ENCODE data around the gene ARHGEF28. TPM values are rescaled to one million over a fixed set of nuclear protein-coding genes. Genes with fewer than 3 reads are reported as not detected.

Gene ARHGEF28
- total RNA-seq, 2 experiments from 2014 or later, result 0.05 to 0.12 TPM

- CTCF ChIA-PET, result no interaction called here
- no peak for DNase-seq
- no peaks in the 10 kb centered on the region for H3K9me3 Mint-ChIP-seq
- POLR2A ChIA-PET, result no interaction called here
- H3K4me3 Mint-ChIP-seq, result no peak overlapping the region
- H3K4me1 Mint-ChIP-seq (ENCODE audit: low read depth), result no peaks in the 10 kb centered on the region
- H3K27ac Mint-ChIP-seq, result no peak overlapping the region
- intact Hi-C loops (cut with micrococcal nuclease), result no loop called here
- no peaks in the 10 kb centered on the region for H3K36me3 Mint-ChIP-seq
- H3K27me3 Mint-ChIP-seq, result peaks cover 3% of the 10 kb centered on the region
These were observed 109.2 kb downstream of the ARHGEF28 start for GRCh38 chr5:73735032-73735734.

- peaks cover 1% of the 10 kb centered on the region for H3K27me3 Mint-ChIP-seq
These were observed 113.7 kb downstream of the ARHGEF28 start for GRCh38 chr5:73739650-73740049.

GRCh38 chr5:73740274-73740790, 114.3 kb downstream of the ARHGEF28 start:
- H3K36me3 Mint-ChIP-seq, result no peaks in the 10 kb centered on the region
- ChIA-PET POLR2A (no interaction called here), CTCF (interaction anchor here (0.6 kb wide), 1 partner anchor 9 kb away, joined by 3 read pairs; no protein-coding TSS in a partner anchor)
- intact Hi-C loops (cut with micrococcal nuclease), result no loop called here
- no peak for DNase-seq
- H3K4me3 Mint-ChIP-seq, result no peak overlapping the region
- no peak overlapping the region for H3K27ac Mint-ChIP-seq
- H3K27me3 Mint-ChIP-seq, result peaks cover 7% of the 10 kb centered on the region
- H3K4me1 Mint-ChIP-seq (ENCODE audit: low read depth), result no peaks in the 10 kb centered on the region
- H3K9me3 Mint-ChIP-seq, result no peaks in the 10 kb centered on the region

More at GRCh38 chr5:73739650-73740049, 113.7 kb downstream of the ARHGEF28 start:
- Mint-ChIP-seq H3K4me1 (ENCODE audit: low read depth) (no peaks in the 10 kb centered on the region), H3K36me3 (no peaks in the 10 kb centered on the region), H3K4me3 (no peak overlapping the region), H3K9me3 (no peaks in the 10 kb centered on the region), H3K27ac (no peak overlapping the region)
- POLR2A ChIA-PET, result interaction anchor here (0.5 kb wide), 1 partner anchor 1546 kb away, joined by 5 read pairs; no protein-coding TSS in a partner anchor
- intact Hi-C loops (cut with micrococcal nuclease), result no loop called here
- CTCF ChIA-PET, result interaction anchor here (0.6 kb wide), 1 partner anchor 10 kb away, joined by 3 read pairs; no protein-coding TSS in a partner anchor
- no peak for DNase-seq

- no peak overlapping the region for H3K4me3 Mint-ChIP-seq
- intact Hi-C loops (cut with micrococcal nuclease), result no loop called here
These were observed 117.2 kb downstream of the ARHGEF28 start for GRCh38 chr5:73743161-73743560.

GRCh38 chr5:73745836-73746235, 119.8 kb downstream of the ARHGEF28 start:
- DNase-seq, result no peak

More at GRCh38 chr5:73743161-73743560, 117.2 kb downstream of the ARHGEF28 start:
- Mint-ChIP-seq H3K27ac (no peak overlapping the region), H3K4me1 (ENCODE audit: low read depth) (no peaks in the 10 kb centered on the region), H3K36me3 (no peaks in the 10 kb centered on the region), H3K27me3 (peaks cover 13% of the 10 kb centered on the region), H3K9me3 (no peaks in the 10 kb centered on the region)
- POLR2A ChIA-PET, result no interaction called here
- no peak for DNase-seq
- CTCF ChIA-PET, result no interaction called here

GRCh38 chr5:73746608-73747007, 120.6 kb downstream of the ARHGEF28 start:
- POLR2A ChIA-PET, result no interaction called here
- Mint-ChIP-seq H3K27me3 (peaks cover 23% of the 10 kb centered on the region), H3K4me1 (ENCODE audit: low read depth) (no peaks in the 10 kb centered on the region), H3K27ac (no peak overlapping the region), H3K4me3 (no peak overlapping the region), H3K9me3 (no peaks in the 10 kb centered on the region), H3K36me3 (no peaks in the 10 kb centered on the region)
- intact Hi-C loops (cut with micrococcal nuclease), result no loop called here
- CTCF ChIA-PET, result no interaction called here
- no peak for DNase-seq

More at GRCh38 chr5:73745836-73746235, 119.8 kb downstream of the ARHGEF28 start:
- H3K9me3 Mint-ChIP-seq, result no peaks in the 10 kb centered on the region
- H3K27me3 Mint-ChIP-seq, result peaks cover 22% of the 10 kb centered on the region
- no peak overlapping the region for H3K27ac Mint-ChIP-seq
- CTCF ChIA-PET, result no interaction called here
- H3K36me3 Mint-ChIP-seq, result no peaks in the 10 kb centered on the region
- H3K4me1 Mint-ChIP-seq (ENCODE audit: low read depth), result no peaks in the 10 kb centered on the region
- POLR2A ChIA-PET, result no interaction called here
- intact Hi-C loops (cut with micrococcal nuclease), result no loop called here
- H3K4me3 Mint-ChIP-seq, result no peak overlapping the region

GRCh38 chr5:73747696-73748380, 121.8 kb downstream of the ARHGEF28 start:
- H3K27me3 Mint-ChIP-seq, result peaks cover 31% of the 10 kb centered on the region
- DNase-seq, result no peak
- no peaks in the 10 kb centered on the region for H3K36me3 Mint-ChIP-seq
- no peaks in the 10 kb centered on the region for H3K9me3 Mint-ChIP-seq
- intact Hi-C loops (cut with micrococcal nuclease), result no loop called here
- ChIA-PET CTCF (no interaction called here), POLR2A (no interaction called here)
- H3K4me3 Mint-ChIP-seq, result no peak overlapping the region
- H3K27ac Mint-ChIP-seq, result no peak overlapping the region
- no peaks in the 10 kb centered on the region for H3K4me1 Mint-ChIP-seq (ENCODE audit: low read depth)

GRCh38 chr5:73748510-73749400, 122.8 kb downstream of the ARHGEF28 start:
- Mint-ChIP-seq H3K36me3 (no peaks in the 10 kb centered on the region), H3K4me3 (no peak overlapping the region), H3K27me3 (peaks cover 37% of the 10 kb centered on the region), H3K4me1 (ENCODE audit: low read depth) (no peaks in the 10 kb centered on the region), H3K9me3 (no peaks in the 10 kb centered on the region), H3K27ac (no peak overlapping the region)
- CTCF ChIA-PET, result interaction anchor here (0.6 kb wide), 1 partner anchor 9 kb away, joined by 3 read pairs; no protein-coding TSS in a partner anchor
- no peak for DNase-seq
- intact Hi-C loops (cut with micrococcal nuclease), result no loop called here
- POLR2A ChIA-PET, result no interaction called here

GRCh38 chr5:73749485-73750270, 123.7 kb downstream of the ARHGEF28 start:
- Mint-ChIP-seq H3K4me1 (ENCODE audit: low read depth) (no peaks in the 10 kb centered on the region), H3K36me3 (no peaks in the 10 kb centered on the region), H3K9me3 (no peaks in the 10 kb centered on the region), H3K27ac (no peak overlapping the region), H3K4me3 (no peak overlapping the region), H3K27me3 (peaks cover 38% of the 10 kb centered on the region)
- intact Hi-C loops (cut with micrococcal nuclease), result no loop called here
- POLR2A ChIA-PET, result no interaction called here
- no peak for DNase-seq
- CTCF ChIA-PET, result interaction anchor here (0.6 kb wide), 1 partner anchor 10 kb away, joined by 3 read pairs; no protein-coding TSS in a partner anchor

- no peaks in the 10 kb centered on the region for H3K4me1 Mint-ChIP-seq (ENCODE audit: low read depth)
- no peaks in the 10 kb centered on the region for H3K9me3 Mint-ChIP-seq
- H3K4me3 Mint-ChIP-seq, result no peak overlapping the region
- intact Hi-C loops (cut with micrococcal nuclease), result no loop called here
- H3K36me3 Mint-ChIP-seq, result no peaks in the 10 kb centered on the region
- peaks cover 32% of the 10 kb centered on the region for H3K27me3 Mint-ChIP-seq
- H3K27ac Mint-ChIP-seq, result no peak overlapping the region
- DNase-seq, result no peak
- POLR2A ChIA-PET, result no interaction called here
- CTCF ChIA-PET, result no interaction called here
These were observed 125.4 kb downstream of the ARHGEF28 start for GRCh38 chr5:73751254-73751914.

- intact Hi-C loops (cut with micrococcal nuclease), result no loop called here
- Mint-ChIP-seq H3K36me3 (no peaks in the 10 kb centered on the region), H3K4me3 (no peak overlapping the region), H3K9me3 (no peaks in the 10 kb centered on the region), H3K27me3 (peaks cover 31% of the 10 kb centered on the region), H3K27ac (no peak overlapping the region), H3K4me1 (ENCODE audit: low read depth) (no peaks in the 10 kb centered on the region)
- DNase-seq, result no peak
- ChIA-PET POLR2A (no interaction called here), CTCF (no interaction called here)
These were observed 128.3 kb downstream of the ARHGEF28 start for GRCh38 chr5:73754254-73754653.

Data from activated CD4-positive, alpha-beta memory T cell treated with anti-CD3 and anti-CD28 coated beads for 36 hours (primary cell).